ENCODE measurements around the gene MYO7A.

MYO7A gene

DNA sequence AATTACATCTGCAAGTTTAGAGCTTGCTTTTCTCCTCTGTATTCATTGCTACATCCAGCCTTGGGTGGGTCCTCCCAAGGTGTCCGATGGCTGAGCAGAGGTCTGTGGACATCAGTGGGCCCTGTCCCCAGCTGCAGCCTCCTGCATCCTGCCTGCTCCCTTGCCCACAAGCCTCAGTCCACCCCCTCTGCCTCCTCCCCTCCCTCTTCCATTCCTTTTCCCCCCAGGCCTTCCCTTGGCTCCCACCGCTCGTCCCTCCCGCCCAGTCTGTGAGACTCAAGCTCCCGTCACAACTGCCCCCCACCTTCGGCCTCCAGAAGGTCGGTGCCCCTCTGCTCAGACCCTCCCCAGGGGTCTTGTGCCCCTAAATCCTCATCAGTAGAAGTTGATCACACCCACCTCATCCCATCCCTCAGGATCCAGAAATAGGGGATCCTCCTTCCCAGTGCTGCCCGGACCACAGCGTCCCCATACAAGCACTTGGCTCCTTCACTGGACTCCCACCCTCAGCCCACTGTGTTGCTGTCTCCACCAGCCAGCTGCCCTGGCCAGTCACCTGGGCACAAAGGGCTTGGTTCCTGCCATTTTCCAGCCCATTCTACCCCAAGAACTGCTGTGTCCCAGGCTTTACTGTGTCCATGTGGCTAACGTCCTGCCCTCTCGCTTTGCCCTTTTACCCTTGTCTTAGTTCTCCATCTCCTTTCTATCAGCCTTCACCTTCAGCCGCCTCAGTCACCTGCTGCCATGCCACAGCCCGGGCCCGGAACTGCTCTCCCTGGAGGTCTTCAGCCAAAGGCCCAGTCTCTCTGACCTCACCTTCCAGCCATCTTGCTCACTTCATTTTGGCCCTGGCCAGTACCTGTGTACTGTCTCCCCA is 27.6 kb upstream of the MYO7A start:
- no peak overlapping the region for H3K4me3 ChIP-seq (ENCODE audit: low read length)
- no peak for TF ChIP-seq ZNF274 (IDR thresholded peaks at IDR 0.05; ENCODE audit: low read depth, low read length)

GRCh38 chr11:77101043-77101537 is 27.0 kb upstream of the MYO7A start:
- no peak for TF ChIP-seq ZNF274 (IDR thresholded peaks at IDR 0.05; ENCODE audit: low read depth, low read length)
- no peak overlapping the region for H3K4me3 ChIP-seq (ENCODE audit: low read length)

GRCh38 chr11:77102246-77103210 is 25.5 kb upstream of the MYO7A start, which contains the start of gene OMP:
OMP (plus strand) TSS chr11:77102840; CDS start chr11:77102840, 0 bp downstream.
- H3K4me3 ChIP-seq (ENCODE audit: low read length): no peak within 1 kb of the TSS
- no peak for TF ChIP-seq ZNF274 (IDR thresholded peaks at IDR 0.05; ENCODE audit: low read depth, low read length)

- TF ChIP-seq ZNF274 (IDR thresholded peaks at IDR 0.05; ENCODE audit: low read depth, low read length): no peak
- no peak overlapping the region for H3K4me3 ChIP-seq (ENCODE audit: low read length)
Measured at GRCh38 chr11:77103319-77103718, 24.7 kb upstream of the MYO7A start.

GRCh38 chr11:77104727-77105126 is 23.3 kb upstream of the MYO7A start:
- TF ChIP-seq ZNF274 (IDR thresholded peaks at IDR 0.05; ENCODE audit: low read depth, low read length): no peak
- H3K4me3 ChIP-seq (ENCODE audit: low read length): no peak overlapping the region

DNA sequence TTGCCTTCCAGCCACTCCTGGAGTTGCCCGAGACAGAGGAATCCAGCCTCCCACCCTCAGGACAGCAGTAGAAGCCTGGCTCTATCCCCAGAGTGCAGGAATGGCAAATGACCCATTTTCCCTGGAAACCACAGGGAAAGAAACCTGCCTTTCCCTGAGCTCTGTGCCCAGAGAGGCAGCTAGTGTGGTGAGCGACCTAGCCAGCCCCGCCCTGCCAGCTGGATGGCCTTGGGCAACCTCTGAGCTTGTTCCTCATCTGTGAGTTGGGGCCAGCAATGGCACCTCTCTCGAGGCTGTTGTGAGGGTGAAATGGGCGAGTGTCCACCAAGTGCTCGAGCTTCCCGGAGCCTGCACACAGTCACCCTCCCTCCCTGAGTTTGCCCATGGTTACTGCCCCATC is 21.7 kb upstream of the MYO7A start:
- no peak overlapping the region for H3K4me3 ChIP-seq (ENCODE audit: low read length)

GRCh38 chr11:77106759-77107158 is 21.3 kb upstream of the MYO7A start:
- no peak for TF ChIP-seq ZNF274 (IDR thresholded peaks at IDR 0.05; ENCODE audit: low read depth, low read length)
- no peak overlapping the region for H3K4me3 ChIP-seq (ENCODE audit: low read length)

More for the DNA sequence above, 21.7 kb upstream of the MYO7A start:
- no peak for TF ChIP-seq ZNF274 (IDR thresholded peaks at IDR 0.05; ENCODE audit: low read depth, low read length)

DNA sequence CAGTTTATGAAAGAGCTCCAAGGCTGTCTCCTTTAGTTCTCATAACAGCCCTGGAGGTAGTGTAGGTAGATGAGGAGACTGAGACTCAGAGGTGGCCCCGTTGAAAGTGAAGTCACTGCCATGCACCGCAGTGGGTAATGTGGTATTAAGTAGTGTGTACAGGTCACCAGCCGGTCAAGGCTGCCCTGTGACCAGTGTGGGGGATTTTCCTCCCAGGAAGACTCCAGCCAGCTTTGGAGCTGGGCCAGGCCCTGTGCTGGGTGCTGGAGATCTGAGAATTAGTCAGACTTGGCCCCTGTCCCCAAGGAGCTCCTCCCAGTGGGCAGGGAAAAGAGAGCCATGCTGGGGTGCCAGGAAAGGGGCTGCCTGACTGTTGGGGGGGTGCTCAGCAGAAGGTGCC is 20.1 kb upstream of the MYO7A start:
- no peak for TF ChIP-seq ZNF274 (IDR thresholded peaks at IDR 0.05; ENCODE audit: low read depth, low read length)
- H3K4me3 ChIP-seq (ENCODE audit: low read length): no peak overlapping the region

GRCh38 chr11:77108436-77108835 is 19.6 kb upstream of the MYO7A start:
- H3K4me3 ChIP-seq (ENCODE audit: low read length): no peak overlapping the region
- TF ChIP-seq ZNF274 (IDR thresholded peaks at IDR 0.05; ENCODE audit: low read depth, low read length): no peak

DNA sequence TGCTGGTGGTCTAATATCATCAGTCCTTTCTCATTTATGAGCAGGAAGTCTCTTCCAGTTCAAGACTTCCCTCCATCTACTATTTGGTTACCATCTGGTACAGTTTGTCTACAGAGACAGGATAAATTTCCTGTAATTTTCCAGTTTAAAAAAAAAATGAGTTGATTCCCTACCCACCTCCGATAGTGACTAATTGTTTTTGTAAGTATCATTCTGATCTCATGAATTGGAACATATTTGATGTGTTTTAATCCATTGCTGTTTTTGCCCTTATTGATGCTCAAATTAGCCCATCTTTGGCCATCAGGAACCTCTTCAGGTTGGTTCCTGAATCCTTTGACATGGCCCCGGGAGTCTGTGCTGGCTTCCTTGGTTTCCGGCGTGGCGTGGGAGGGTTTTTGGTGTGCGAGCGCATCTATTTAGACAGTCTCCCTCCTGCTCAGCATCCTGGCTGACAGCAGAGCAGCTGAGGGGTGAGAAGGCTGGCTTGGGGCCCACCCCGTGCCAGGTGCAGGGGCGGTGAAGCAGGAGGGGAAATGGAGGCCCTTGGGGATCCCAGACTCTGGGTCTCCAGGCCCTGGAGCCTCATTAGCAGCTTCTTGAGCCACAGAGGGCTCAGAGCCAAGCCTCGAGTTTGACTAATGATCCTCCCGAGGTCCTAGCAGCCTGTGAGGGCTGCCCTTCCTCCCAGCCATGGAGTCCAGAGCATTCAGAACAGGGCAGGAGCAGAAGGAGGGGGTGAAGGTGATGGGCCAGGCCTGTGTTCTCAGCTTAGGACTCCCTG is 18.6 kb upstream of the MYO7A start:
- H3K4me3 ChIP-seq (ENCODE audit: low read length): no peak overlapping the region
- TF ChIP-seq ZNF274 (IDR thresholded peaks at IDR 0.05; ENCODE audit: low read depth, low read length): no peak

DNA sequence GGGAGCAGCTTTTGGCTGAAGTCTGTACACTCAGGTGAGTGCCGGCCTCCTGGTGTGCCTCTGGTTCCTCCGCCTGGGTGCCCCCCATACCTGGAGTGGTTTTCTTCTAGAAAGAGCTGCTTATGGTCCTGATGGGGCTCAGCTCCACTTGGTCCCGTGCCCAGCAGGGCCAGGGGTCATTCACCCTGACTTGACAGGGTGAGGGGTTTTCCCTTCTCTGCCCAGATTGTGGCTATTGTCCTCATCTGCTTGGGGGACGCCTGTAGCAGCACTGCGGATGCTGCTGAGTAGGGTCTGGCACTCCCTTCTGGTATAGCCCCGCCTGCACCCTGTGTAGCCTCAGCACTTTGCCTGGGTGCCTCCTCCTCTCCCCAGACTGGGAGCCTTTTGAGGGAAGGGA is 17.2 kb upstream of the MYO7A start:
- TF ChIP-seq ZNF274 (IDR thresholded peaks at IDR 0.05; ENCODE audit: low read depth, low read length): no peak
- H3K4me3 ChIP-seq (ENCODE audit: low read length): no peak overlapping the region

GRCh38 chr11:77111277-77111676 is 16.8 kb upstream of the MYO7A start:
- no peak for TF ChIP-seq ZNF274 (IDR thresholded peaks at IDR 0.05; ENCODE audit: low read depth, low read length)
- no peak overlapping the region for H3K4me3 ChIP-seq (ENCODE audit: low read length)

- no peak for TF ChIP-seq ZNF274 (IDR thresholded peaks at IDR 0.05; ENCODE audit: low read depth, low read length)
- H3K4me3 ChIP-seq (ENCODE audit: low read length): no peak overlapping the region
Measured at GRCh38 chr11:77111946-77112345, 16.1 kb upstream of the MYO7A start.

Measured in GM08714 (cell line).